ENCODE data around the gene CFAP206. TPM values are rescaled to one million over a fixed set of nuclear protein-coding genes. Genes with fewer than 3 reads are reported as not detected.

Gene CFAP206, protein sequence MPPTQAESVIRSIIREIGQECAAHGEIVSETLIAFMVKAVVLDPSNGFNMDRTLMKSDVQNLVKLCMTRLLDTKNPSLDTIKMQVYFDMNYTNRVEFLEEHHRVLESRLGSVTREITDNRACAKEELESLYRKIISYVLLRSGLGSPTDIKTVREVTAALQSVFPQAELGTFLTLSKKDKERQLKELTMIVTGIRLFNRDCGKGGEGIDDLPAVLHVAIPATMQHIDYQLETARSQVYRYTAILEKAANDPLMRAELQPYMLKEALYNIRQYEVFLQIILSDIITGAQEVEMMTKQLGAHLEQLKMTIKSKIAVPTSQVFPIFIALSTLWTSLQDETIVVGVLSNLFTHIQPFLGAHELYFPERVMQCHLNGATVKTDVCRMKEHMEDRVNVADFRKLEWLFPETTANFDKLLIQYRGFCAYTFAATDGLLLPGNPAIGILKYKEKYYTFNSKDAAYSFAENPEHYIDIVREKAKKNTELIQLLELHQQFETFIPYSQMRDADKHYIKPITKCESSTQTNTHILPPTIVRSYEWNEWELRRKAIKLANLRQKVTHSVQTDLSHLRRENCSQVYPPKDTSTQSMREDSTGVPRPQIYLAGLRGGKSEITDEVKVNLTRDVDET
- total RNA-seq (2014; rRNA removed; shearing (Covaris generic)) = 1.5 and 7.7 TPM in 2 replicates

GRCh38 chr6:87407901-87408720 is at the start of gene CFAP206:
TSS of gene CFAP206 (plus strand) at chr6:87407972. CDS start at chr6:87409840, 1,868 bp downstream.
- in situ Hi-C loops (cut with HindIII; ENCODE audit: low sequenced_read_pairs) = no loop called here

GRCh38 chr6:87364602-87365252 is 43.0 kb upstream of the CFAP206 start:
- in situ Hi-C loops (cut with HindIII; ENCODE audit: low sequenced_read_pairs) = no loop called here
- no peak for DNase-seq (ENCODE audit: low spot score)

More at GRCh38 chr6:87407901-87408720, at the start of gene CFAP206:
- peak; percentile 89 for DNase-seq (ENCODE audit: low spot score)

DNA sequence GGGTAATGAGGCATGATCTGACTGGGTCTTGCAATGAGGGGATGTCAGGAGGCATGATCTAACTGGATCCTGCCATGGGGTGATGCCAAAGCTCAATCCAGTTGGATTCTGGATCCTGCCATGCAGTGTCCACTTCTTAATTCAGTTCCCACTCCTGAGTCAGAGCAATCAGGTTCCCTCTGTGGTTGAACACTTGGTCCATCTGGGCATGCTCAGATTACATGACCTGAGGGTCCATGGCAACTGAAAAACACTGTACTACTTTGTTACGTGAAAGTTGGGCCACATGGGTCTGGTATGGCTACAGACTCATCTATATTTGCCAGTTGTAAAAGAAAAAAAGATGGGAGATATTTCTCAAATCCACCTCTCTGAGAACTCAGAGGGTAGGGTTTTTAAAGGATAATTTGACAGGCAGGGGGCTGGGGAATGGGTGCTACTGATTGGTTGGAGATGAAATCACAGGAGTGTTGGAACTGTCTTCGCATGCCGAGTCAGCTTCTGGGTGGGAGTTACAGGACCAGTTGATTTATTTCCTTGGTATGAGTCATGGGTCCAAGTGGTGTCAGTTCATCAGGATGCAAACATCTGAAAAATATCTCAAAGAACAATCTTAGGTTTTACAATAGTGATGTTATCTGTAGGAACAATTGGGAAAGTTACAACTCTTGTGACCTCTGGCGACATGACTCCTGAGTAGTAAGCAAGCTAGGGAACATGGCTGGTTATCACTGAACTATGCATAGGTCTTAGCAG is 41.5 kb upstream of the CFAP206 start:
- in situ Hi-C loops (cut with HindIII; ENCODE audit: low sequenced_read_pairs) = no loop called here
- no peak for DNase-seq (ENCODE audit: low spot score)

DNA sequence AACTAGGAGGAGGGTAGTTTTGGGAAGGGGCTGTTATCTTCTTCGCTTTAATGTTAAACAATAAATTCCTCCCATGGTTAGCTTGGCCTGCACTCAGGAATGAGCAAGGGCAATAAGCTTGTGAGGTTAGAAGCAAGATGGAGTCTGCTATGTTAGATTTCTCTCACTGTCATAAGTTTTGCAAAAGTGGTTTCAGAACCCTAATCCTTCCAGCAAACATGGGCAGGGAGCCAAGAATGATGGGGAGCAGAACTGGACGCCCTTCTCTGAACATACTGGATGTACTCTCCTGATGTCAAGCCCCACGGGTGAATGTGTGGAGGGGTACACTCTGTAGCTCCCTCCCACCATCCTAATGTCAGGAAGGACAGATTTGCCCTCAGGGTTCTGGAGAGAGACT is 40.9 kb upstream of the CFAP206 start:
- DNase-seq (ENCODE audit: low spot score) = no peak
- in situ Hi-C loops (cut with HindIII; ENCODE audit: low sequenced_read_pairs) = no loop called here

- in situ Hi-C loops (cut with HindIII; ENCODE audit: low sequenced_read_pairs) = no loop called here
- DNase-seq (ENCODE audit: low spot score) = no peak
Measured at GRCh38 chr6:87373377-87373776, 34.4 kb upstream of the CFAP206 start.

DNA sequence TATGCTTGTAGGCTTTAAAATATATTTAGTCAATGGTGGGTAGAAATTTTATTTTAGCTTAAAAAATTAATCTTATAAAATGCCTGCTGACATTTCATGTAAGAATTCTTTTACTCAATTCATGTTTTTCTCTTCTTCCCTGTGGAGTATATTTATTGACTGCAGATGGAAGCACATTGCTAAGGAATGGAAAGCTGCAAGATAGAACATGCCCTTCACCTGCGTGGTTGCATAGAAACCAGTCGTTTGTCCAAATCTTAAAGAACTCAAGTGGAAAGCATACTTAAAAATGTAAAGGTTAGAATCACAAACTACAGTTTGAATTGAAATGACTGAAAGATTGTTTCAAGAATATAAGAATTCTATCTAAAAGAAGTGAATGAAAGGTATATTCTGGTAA is 32.5 kb upstream of the CFAP206 start:
- in situ Hi-C loops (cut with HindIII; ENCODE audit: low sequenced_read_pairs) = no loop called here
- no peak for DNase-seq (ENCODE audit: low spot score)

- DNase-seq (ENCODE audit: low spot score) = no peak
- in situ Hi-C loops (cut with HindIII; ENCODE audit: low sequenced_read_pairs) = no loop called here
Measured at GRCh38 chr6:87376643-87377042, 31.1 kb upstream of the CFAP206 start.

GRCh38 chr6:87378947-87379346 is 28.8 kb upstream of the CFAP206 start:
- in situ Hi-C loops (cut with HindIII; ENCODE audit: low sequenced_read_pairs) = no loop called here
- no peak for DNase-seq (ENCODE audit: low spot score)

GRCh38 chr6:87382861-87383260 is 24.9 kb upstream of the CFAP206 start:
- no peak for DNase-seq (ENCODE audit: low spot score)
- in situ Hi-C loops (cut with HindIII; ENCODE audit: low sequenced_read_pairs) = no loop called here

- DNase-seq (ENCODE audit: low spot score) = no peak
- in situ Hi-C loops (cut with HindIII; ENCODE audit: low sequenced_read_pairs) = no loop called here
Measured at GRCh38 chr6:87384038-87384437, 23.7 kb upstream of the CFAP206 start.

- in situ Hi-C loops (cut with HindIII; ENCODE audit: low sequenced_read_pairs) = no loop called here
- no peak for DNase-seq (ENCODE audit: low spot score)
Measured at GRCh38 chr6:87384449-87384848, 23.3 kb upstream of the CFAP206 start.

- DNase-seq (ENCODE audit: low spot score) = peak; percentile 19
Measured at GRCh38 chr6:87391334-87391733, 16.4 kb upstream of the CFAP206 start.

DNA sequence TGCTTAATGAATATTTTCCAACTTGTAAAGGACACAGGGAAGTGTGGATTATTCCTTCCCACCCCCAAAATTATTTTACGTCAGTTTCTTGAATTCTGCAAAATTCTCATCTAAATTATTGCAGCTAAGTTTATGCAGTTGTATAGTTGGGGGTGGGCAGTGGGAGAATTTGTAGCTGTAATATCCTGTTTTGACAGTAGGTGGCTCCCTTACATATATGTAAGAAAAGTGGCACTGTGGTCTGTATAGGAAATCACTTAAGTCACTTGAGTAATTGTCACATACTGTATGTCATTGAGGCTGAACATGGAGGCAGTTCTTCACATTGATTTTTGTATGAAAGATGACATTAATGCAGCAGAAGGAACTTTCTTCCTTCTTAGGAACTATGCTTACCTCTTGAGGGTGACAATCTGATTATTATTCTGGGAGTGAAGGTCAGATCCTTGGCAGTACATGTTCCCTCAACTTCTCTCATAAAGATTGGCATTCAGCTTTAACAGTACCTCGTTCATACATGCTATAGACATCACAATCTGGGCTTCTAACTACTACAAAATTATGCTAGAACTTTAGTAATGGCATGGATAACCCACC is 14.6 kb upstream of the CFAP206 start:
- in situ Hi-C loops (cut with HindIII; ENCODE audit: low sequenced_read_pairs) = no loop called here
- DNase-seq (ENCODE audit: low spot score) = peak; percentile 76

More at GRCh38 chr6:87391334-87391733, 16.4 kb upstream of the CFAP206 start:
- in situ Hi-C loops (cut with HindIII; ENCODE audit: low sequenced_read_pairs) = no loop called here

- DNase-seq (ENCODE audit: low spot score) = no peak
- in situ Hi-C loops (cut with HindIII; ENCODE audit: low sequenced_read_pairs) = no loop called here
Measured at GRCh38 chr6:87395431-87395830, 12.3 kb upstream of the CFAP206 start.

- no peak for DNase-seq (ENCODE audit: low spot score)
- in situ Hi-C loops (cut with HindIII; ENCODE audit: low sequenced_read_pairs) = no loop called here
Measured at GRCh38 chr6:87396595-87397392, 11.0 kb upstream of the CFAP206 start.

DNA sequence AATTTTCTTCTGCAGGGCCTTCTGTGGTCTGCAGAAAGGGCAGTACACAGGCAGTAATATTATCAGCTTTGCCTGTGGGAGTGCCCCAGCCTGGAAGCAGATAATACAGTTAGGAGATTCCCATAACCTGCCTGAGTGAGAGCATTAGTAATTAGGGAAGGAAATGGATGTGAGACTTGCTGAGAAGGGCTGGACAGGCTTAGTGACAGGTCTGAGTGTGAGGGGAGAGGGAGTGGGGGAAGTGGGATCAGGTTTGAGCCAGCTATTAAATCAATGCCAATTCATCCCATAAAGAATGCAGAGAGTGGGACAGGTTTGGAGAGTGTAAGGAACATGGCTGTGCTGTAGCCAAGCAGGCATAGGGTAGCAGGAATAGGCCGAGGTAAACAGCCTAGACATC is 10.1 kb upstream of the CFAP206 start:
- in situ Hi-C loops (cut with HindIII; ENCODE audit: low sequenced_read_pairs) = no loop called here
- DNase-seq (ENCODE audit: low spot score) = no peak

DNA sequence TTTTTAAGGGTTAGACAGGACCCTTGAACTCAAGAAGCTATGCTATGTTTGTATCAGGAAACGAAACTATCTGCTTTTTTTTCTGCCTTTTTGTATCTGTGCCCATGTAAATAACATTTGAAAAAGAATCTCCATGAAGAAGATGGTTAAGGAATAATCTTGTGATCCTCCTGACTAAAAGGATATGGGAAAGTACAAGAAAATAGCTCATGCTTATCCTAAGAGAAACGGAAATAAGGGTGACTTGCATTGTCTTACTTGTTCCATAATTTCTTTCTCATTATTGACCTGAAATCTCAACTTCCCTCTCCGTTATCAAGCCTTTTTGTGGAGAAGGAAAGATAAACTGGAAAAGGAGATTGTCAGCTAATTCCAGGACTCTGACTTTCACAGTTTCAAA is 5.9 kb upstream of the CFAP206 start:
- in situ Hi-C loops (cut with HindIII; ENCODE audit: low sequenced_read_pairs) = no loop called here
- no peak for DNase-seq (ENCODE audit: low spot score)

GRCh38 chr6:87407561-87407900 is 241 bp upstream of the CFAP206 start:
- in situ Hi-C loops (cut with HindIII; ENCODE audit: low sequenced_read_pairs) = no loop called here
- peak; percentile 69 for DNase-seq (ENCODE audit: low spot score)

Data from G401 (cell line).